ENCODE results near the gene TBL1Y.
"Not testable (repeated sequence)": the region's sequence is repeated elsewhere in the genome, so short reads cannot be mapped to it uniquely, and the experiment has no call there.

The TBL1Y gene

GRCh38 chrY:6974971-6975370 is 64.5 kb downstream of the TBL1Y start:
- no peak for DNase-seq

- no peak for DNase-seq
Observed at GRCh38 chrY:6977783-6978182, 67.3 kb downstream of the TBL1Y start.

- no peak for DNase-seq
Observed at GRCh38 chrY:6983221-6983620, 72.7 kb downstream of the TBL1Y start.

- no peak for DNase-seq
Observed at GRCh38 chrY:6987811-6988210, 77.3 kb downstream of the TBL1Y start.

GRCh38 chrY:6989886-6990620 is 79.6 kb downstream of the TBL1Y start:
- no peak for DNase-seq

- DNase-seq: no peak
Observed at GRCh38 chrY:6992041-6992440, 81.5 kb downstream of the TBL1Y start.

GRCh38 chrY:6995987-6996386 is 85.5 kb downstream of the TBL1Y start:
- no peak for DNase-seq

GRCh38 chrY:6997503-6998066 is 87.1 kb downstream of the TBL1Y start:
- no peak for DNase-seq

- DNase-seq: no peak
Observed at GRCh38 chrY:6999905-7000304, 89.4 kb downstream of the TBL1Y start.

GRCh38 chrY:7002581-7002980 is 92.1 kb downstream of the TBL1Y start:
- DNase-seq: no peak

GRCh38 chrY:7007911-7008310 is 97.4 kb downstream of the TBL1Y start:
- no peak for DNase-seq

GRCh38 chrY:7008578-7009355 is 98.3 kb downstream of the TBL1Y start:
- DNase-seq: no peak

GRCh38 chrY:7013051-7013450 is 102.6 kb downstream of the TBL1Y start:
- DNase-seq: no peak

- DNase-seq: no peak
Observed at GRCh38 chrY:7016521-7016920, 106.0 kb downstream of the TBL1Y start.

GRCh38 chrY:7017244-7018080 is 107.0 kb downstream of the TBL1Y start:
- no peak for DNase-seq

GRCh38 chrY:7039037-7039436 is 128.5 kb downstream of the TBL1Y start:
- no peak for DNase-seq

- no peak for DNase-seq
Observed at GRCh38 chrY:7040662-7041061, 130.2 kb downstream of the TBL1Y start.

- DNase-seq: no peak
Observed at GRCh38 chrY:7041983-7042382, 131.5 kb downstream of the TBL1Y start.

- DNase-seq: not testable (repeated sequence)
Observed at GRCh38 chrY:7052461-7052860, 142.0 kb downstream of the TBL1Y start.

GRCh38 chrY:7056886-7057285 is 146.4 kb downstream of the TBL1Y start:
- DNase-seq: no peak

GRCh38 chrY:7078725-7079124 is 168.2 kb downstream of the TBL1Y start:
- DNase-seq: no peak

GRCh38 chrY:7080548-7080947 is 170.1 kb downstream of the TBL1Y start:
- not testable (repeated sequence) for DNase-seq

GRCh38 chrY:7085606-7086005 is 175.1 kb downstream of the TBL1Y start:
- DNase-seq: no peak
